ENCODE data around the gene TCEA3.
A peak's percentile ranks its signal among the peaks of the same experiment; 100 is the strongest.

The TCEA3 gene

GRCh38 chr1:23408797-23409290, 15.7 kb downstream of the TCEA3 start:
- TF ChIP-seq CTCF (conservative IDR thresholded peaks at IDR 0.05; ENCODE audit: low read depth, low read length): no peak
- no peak overlapping the region for H3K4me3 ChIP-seq (ENCODE audit: low read length)
- no peak for DNase-seq (ENCODE audit: low read depth)

- TF ChIP-seq CTCF (conservative IDR thresholded peaks at IDR 0.05; ENCODE audit: low read depth, low read length): no peak
- no peak for DNase-seq (ENCODE audit: low read depth)
- no peak overlapping the region for H3K4me3 ChIP-seq (ENCODE audit: low read length)
These were observed 17.4 kb downstream of the TCEA3 start for GRCh38 chr1:23407016-23407630.

DNA sequence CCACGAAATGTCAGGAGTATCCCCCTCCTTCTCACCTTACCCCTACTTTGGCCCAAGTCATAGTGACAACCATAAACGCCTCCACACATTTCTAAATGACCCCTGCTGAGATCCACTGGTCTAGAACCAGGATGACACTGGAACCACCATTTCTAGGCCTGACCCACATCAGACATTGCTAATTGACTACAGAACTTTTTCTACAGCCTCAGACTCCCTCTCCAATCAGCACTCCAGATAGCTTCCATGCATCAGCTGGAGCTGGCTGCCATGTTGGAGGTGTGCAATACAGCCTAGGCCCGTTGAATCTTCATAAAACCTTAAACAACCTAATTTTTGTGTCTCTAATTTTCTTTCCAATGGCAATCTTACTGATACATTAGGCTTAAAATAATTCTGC, 18.6 kb downstream of the TCEA3 start:
- H3K4me3 ChIP-seq (ENCODE audit: low read length): no peak overlapping the region
- DNase-seq (ENCODE audit: low read depth): no peak
- no peak for TF ChIP-seq CTCF (conservative IDR thresholded peaks at IDR 0.05; ENCODE audit: low read depth, low read length)

- no peak overlapping the region for H3K4me3 ChIP-seq (ENCODE audit: low read length)
- peak; percentile 94 for TF ChIP-seq CTCF (conservative IDR thresholded peaks at IDR 0.05; ENCODE audit: low read depth, low read length)
- peak; percentile 95 for DNase-seq (ENCODE audit: low read depth)
These were observed 20.6 kb downstream of the TCEA3 start for GRCh38 chr1:23403735-23404486.

- H3K4me3 ChIP-seq (ENCODE audit: low read length): no peak overlapping the region
- DNase-seq (ENCODE audit: low read depth): no peak
- no peak for TF ChIP-seq CTCF (conservative IDR thresholded peaks at IDR 0.05; ENCODE audit: low read depth, low read length)
These were observed 21.2 kb downstream of the TCEA3 start for GRCh38 chr1:23403355-23403734.

GRCh38 chr1:23403038-23403336, 21.6 kb downstream of the TCEA3 start:
- peak; percentile 41 for DNase-seq (ENCODE audit: low read depth)
- no peak for TF ChIP-seq CTCF (conservative IDR thresholded peaks at IDR 0.05; ENCODE audit: low read depth, low read length)
- no peak overlapping the region for H3K4me3 ChIP-seq (ENCODE audit: low read length)
